HG03571 (cell line): Measurements from ENCODE around the gene KLF11.
"Not testable (repeated sequence)": the region's sequence is repeated elsewhere in the genome, so short reads cannot be mapped to it uniquely, and the experiment has no call there.

Source experiments
- ATAC-seq: cut with Tn5 transposase; IDR thresholded peaks from one replicate; pipeline ENCODE4 v1.9.1; 2021; ENCODE audit not compliant: unreplicated experiment

Gene KLF11

GRCh38 chr2:10009271-10009810 lies 34.0 kb upstream of the KLF11 start:
- no peak for ATAC-seq

- ATAC-seq: no peak
These were observed 33.3 kb upstream of the KLF11 start for GRCh38 chr2:10009811-10010781.

GRCh38 chr2:10010861-10011605 lies 32.3 kb upstream of the KLF11 start:
- not testable (repeated sequence) for ATAC-seq

GRCh38 chr2:10011606-10012325 lies 31.6 kb upstream of the KLF11 start:
- not testable (repeated sequence) for ATAC-seq

GRCh38 chr2:10012366-10012962 lies 30.9 kb upstream of the KLF11 start:
- not testable (repeated sequence) for ATAC-seq

GRCh38 chr2:10012963-10013461 lies 30.3 kb upstream of the KLF11 start:
- ATAC-seq: no peak

- not testable (repeated sequence) for ATAC-seq
These were observed 29.5 kb upstream of the KLF11 start for GRCh38 chr2:10013651-10014417.

GRCh38 chr2:10014418-10015190 lies 28.7 kb upstream of the KLF11 start:
- no peak for ATAC-seq

- not testable (repeated sequence) for ATAC-seq
These were observed 27.9 kb upstream of the KLF11 start for GRCh38 chr2:10015376-10015989.

- no peak for ATAC-seq
These were observed 27.1 kb upstream of the KLF11 start for GRCh38 chr2:10016001-10016801.

- no peak for ATAC-seq
These were observed 26.5 kb upstream of the KLF11 start for GRCh38 chr2:10016802-10017258.

GRCh38 chr2:10017313-10017941 lies 25.9 kb upstream of the KLF11 start:
- ATAC-seq: no peak

GRCh38 chr2:10019174-10019573 lies 24.2 kb upstream of the KLF11 start:
- no peak for ATAC-seq

- ATAC-seq: no peak
These were observed 23.5 kb upstream of the KLF11 start for GRCh38 chr2:10019602-10020400.

GRCh38 chr2:10022041-10022421 lies 21.3 kb upstream of the KLF11 start:
- no peak for ATAC-seq

GRCh38 chr2:10022445-10022844 lies 20.9 kb upstream of the KLF11 start:
- ATAC-seq: no peak
